Measurements from ENCODE around the gene GLI3.

Gene GLI3

DNA sequence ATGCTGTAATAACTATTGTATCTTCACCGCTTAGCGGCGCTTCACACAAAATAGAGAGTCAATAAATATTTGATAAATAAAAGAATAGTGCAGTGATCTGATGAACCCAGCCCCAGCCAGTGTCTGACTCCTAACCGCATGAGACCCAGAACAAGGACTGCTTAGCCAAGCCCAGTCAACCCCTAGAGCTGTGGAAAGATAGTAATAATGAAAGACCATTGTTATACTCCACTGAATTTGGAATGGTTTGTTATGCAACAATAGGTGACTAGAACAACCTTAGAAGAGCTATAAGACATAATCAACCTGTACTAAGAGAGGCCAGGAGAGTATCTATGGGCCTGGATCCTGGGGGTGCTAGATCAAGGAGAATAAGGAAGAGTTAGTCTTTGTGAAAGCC, 303.6 kb downstream of the GLI3 start:
- no peak for TF ChIP-seq CTCF (IDR thresholded peaks at IDR 0.05; ENCODE audit: low read depth, low read length, missing control alignments)
- no peak for DNase-seq
- Histone ChIP-seq H3K27ac (no peak overlapping the region), H3K36me3 (replicated peaks) (no peaks in the 10 kb centered on the region), H3K4me3 (ENCODE audit: low read depth, low read length) (no peak overlapping the region), H3K27me3 (replicated peaks) (no peaks in the 10 kb centered on the region)
- in situ Hi-C loops (cut with HindIII; ENCODE audit: low pct_ligation_motif_present, low sequenced_read_pairs), result no loop called here

DNA sequence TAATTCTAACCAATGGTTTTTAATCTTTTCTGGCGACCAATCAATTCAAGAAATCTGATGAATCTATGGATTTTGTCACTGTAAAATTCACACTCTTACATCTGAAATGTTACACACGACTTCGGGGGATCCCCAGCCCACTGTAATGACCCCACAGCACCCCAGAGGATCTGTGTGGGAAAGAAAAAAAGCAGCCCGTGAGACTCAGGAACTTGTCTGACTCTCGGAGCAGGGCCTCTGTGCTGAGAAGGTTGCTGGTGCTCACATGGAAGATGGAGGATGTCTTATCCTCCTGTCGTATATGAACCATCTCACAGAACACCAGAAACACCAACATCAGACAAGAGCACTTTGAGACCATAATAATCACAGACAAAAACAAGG, 305.8 kb downstream of the GLI3 start:
- no peak for TF ChIP-seq CTCF (IDR thresholded peaks at IDR 0.05; ENCODE audit: low read depth, low read length, missing control alignments)
- in situ Hi-C loops (cut with HindIII; ENCODE audit: low pct_ligation_motif_present, low sequenced_read_pairs), result no loop called here
- Histone ChIP-seq H3K4me3 (ENCODE audit: low read depth, low read length) (no peak overlapping the region), H3K36me3 (replicated peaks) (no peaks in the 10 kb centered on the region), H3K27ac (no peak overlapping the region), H3K27me3 (replicated peaks) (no peaks in the 10 kb centered on the region)
- no peak for DNase-seq

DNA sequence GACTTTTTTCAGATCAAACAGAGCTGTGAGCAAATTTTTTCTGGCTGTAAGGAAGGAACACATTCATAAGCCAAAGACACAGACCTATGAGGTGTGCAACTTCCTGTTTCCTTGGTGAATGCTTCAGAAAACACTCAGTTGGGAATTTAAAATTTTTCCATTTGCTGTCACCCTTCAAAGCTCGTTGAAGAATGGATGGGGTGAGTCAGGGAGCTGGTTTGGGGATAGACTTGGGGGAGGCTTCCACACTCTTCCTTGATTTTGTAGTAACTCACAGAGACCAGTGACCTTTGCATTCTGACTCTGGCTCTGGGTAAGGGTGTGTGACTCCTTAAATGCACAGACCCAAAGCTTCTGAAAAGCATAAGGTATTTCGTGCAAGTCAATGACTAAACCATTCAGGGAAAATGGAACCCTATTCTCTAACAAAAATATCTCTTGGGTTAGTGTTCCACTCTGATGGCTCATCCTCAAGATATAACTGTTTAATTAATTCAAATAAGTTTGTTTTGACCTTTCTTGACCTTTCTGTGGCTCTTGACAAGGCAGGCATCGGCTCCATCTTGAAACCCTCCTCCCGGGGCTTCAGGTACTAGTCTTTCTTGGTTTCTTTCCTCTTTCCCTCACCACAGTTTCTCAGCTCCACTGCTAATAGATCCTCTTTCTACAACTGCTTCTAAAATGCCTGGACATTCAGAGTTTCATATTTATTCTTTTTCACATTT, 306.3 kb downstream of the GLI3 start:
- TF ChIP-seq CTCF (IDR thresholded peaks at IDR 0.05; ENCODE audit: low read depth, low read length, missing control alignments), result no peak
- H3K27me3 ChIP-seq (replicated peaks), result no peaks in the 10 kb centered on the region
- no peak overlapping the region for H3K4me3 ChIP-seq (ENCODE audit: low read depth, low read length)
- no peak for DNase-seq
- in situ Hi-C loops (cut with HindIII; ENCODE audit: low pct_ligation_motif_present, low sequenced_read_pairs), result no loop called here
- no peaks in the 10 kb centered on the region for H3K36me3 ChIP-seq (replicated peaks)
- no peak overlapping the region for H3K27ac ChIP-seq

DNA sequence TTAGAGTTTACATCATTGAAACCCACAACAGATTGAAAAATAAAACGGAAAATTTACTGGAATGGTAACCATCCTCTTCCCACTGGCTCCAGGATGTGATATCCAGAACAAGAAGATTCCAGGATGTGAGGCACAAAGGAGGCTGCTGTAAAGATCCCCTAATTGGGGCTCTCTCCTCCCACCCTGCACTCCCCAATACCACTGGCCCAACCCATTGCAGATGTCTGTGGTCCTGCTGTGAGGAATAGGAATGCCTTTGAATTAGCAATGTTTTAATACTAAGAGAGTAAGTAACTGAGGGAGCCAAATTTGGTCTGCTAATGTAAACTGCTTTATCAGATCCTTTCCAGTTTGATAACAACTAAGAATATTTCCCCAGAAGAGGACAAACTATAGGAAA, 308.2 kb downstream of the GLI3 start:
- Histone ChIP-seq H3K27me3 (replicated peaks) (no peaks in the 10 kb centered on the region), H3K4me3 (ENCODE audit: low read depth, low read length) (no peak overlapping the region), H3K27ac (no peak overlapping the region), H3K36me3 (replicated peaks) (no peaks in the 10 kb centered on the region)
- DNase-seq, result no peak
- TF ChIP-seq CTCF (IDR thresholded peaks at IDR 0.05; ENCODE audit: low read depth, low read length, missing control alignments), result no peak
- in situ Hi-C loops (cut with HindIII; ENCODE audit: low pct_ligation_motif_present, low sequenced_read_pairs), result no loop called here

GRCh38 chr7:41928166-41928565, 308.8 kb downstream of the GLI3 start:
- in situ Hi-C loops (cut with HindIII; ENCODE audit: low pct_ligation_motif_present, low sequenced_read_pairs), result no loop called here
- Histone ChIP-seq H3K27ac (no peak overlapping the region), H3K36me3 (replicated peaks) (no peaks in the 10 kb centered on the region), H3K4me3 (ENCODE audit: low read depth, low read length) (no peak overlapping the region), H3K27me3 (replicated peaks) (no peaks in the 10 kb centered on the region)
- no peak for DNase-seq
- TF ChIP-seq CTCF (IDR thresholded peaks at IDR 0.05; ENCODE audit: low read depth, low read length, missing control alignments), result no peak

- no peak for DNase-seq
- H3K27ac ChIP-seq, result no peak overlapping the region
- no peaks in the 10 kb centered on the region for H3K36me3 ChIP-seq (replicated peaks)
- no peak overlapping the region for H3K4me3 ChIP-seq (ENCODE audit: low read depth, low read length)
- no peak for TF ChIP-seq CTCF (IDR thresholded peaks at IDR 0.05; ENCODE audit: low read depth, low read length, missing control alignments)
- in situ Hi-C loops (cut with HindIII; ENCODE audit: low pct_ligation_motif_present, low sequenced_read_pairs), result no loop called here
- no peaks in the 10 kb centered on the region for H3K27me3 ChIP-seq (replicated peaks)
Measured at GRCh38 chr7:41927380-41927779, 309.6 kb downstream of the GLI3 start.

Measured in brain microvascular endothelial cell (primary cell).